GM12878 (cell line): ENCODE data around the gene LAD1.

Source experiments
- CHD2 ChIP-seq: IDR thresholded peaks from 2 replicates; pipeline ENCODE4 v1.6.1; 2011; ENCODE audit warnings: low read depth, low read length, improper control_type of control experiment, borderline replicate concordance
- EZH2 ChIP-seq: IDR thresholded peaks from 2 replicates; pipeline ENCODE4 v1.6.1; 2012; ENCODE audit warnings: low read depth, mild to moderate bottlenecking, control low read depth, inconsistent platforms, low read length, borderline replicate concordance; ENCODE audit not compliant: control insufficient read depth
- FOXK2 ChIP-seq: fragments of 450-650 bp; IDR thresholded peaks from 2 replicates; pipeline ENCODE4 v1.6.1; 2017; ENCODE audit warnings: mild to moderate bottlenecking, moderate library complexity
- MEF2A ChIP-seq: IDR thresholded peaks from 2 replicates; pipeline ENCODE4 v1.6.1; 2011; ENCODE audit warnings: low read depth, mild to moderate bottlenecking, low read length, moderate library complexity; ENCODE audit not compliant: insufficient read depth
- POLR2A ChIP-seq: IDR thresholded peaks from 2 replicates; pipeline ENCODE4 v1.6.1; 2011; ENCODE audit warnings: low read depth, mild to moderate bottlenecking, low read length
- POLR2AphosphoS5 ChIP-seq: IDR thresholded peaks from 2 replicates; pipeline ENCODE4 v1.6.1; 2011; ENCODE audit warnings: mild to moderate bottlenecking, low read length, inconsistent platforms
- POU2F2 ChIP-seq: IDR thresholded peaks from 3 replicates; pipeline ENCODE4 v1.6.1; 2011; ENCODE audit warnings: low read depth, mild to moderate bottlenecking, low read length, borderline replicate concordance
- TF ChIP-seq, protein P1 (sequence below): IDR thresholded peaks from 2 replicates; pipeline ENCODE4 v1.6.1; 2011; ENCODE audit warnings: low read depth, low read length, improper control_type of control experiment, borderline replicate concordance

DNA sequence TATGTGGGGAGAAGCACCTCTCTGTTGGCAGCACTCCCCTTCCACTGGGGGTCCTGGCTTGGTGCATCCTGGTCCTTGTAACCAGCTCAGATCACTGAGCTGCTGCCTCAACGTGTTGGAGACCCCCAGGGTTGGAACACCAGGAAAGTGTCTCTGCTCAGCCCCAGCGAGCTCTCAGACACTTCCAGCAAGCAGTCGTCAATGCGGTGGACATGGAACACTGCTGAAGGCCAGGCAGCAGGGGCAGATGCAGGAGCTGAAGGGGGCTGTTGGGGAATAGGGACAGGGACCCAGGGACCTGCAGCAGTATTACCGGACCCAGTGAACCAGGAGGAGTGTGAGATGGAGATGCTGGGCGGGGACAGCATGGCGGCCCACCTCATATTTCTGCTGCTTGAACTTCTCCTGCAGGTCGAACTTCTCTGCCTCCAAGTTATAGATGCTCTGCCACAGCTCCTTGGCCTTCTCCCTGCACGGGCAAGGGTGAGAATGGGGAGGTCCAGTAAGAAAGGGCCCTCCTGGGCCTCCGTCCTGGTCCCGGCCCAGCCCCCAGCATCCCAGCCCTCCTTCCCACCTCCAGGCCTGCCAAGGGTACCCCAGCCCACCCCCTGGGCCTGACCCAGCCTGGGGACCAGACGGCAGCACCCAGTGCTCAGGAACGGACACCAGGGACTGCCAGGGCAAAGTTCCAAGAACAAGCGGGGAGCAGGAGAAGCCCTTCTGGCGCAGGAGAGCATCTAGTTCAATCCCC lies 38.0 kb downstream of the LAD1 start:
- no peak for TF ChIP-seq POLR2AphosphoS5
- TF ChIP-seq MEF2A = no peak
- no peak for TF ChIP-seq EZH2
- no peak for TF ChIP-seq POLR2A
- no peak for TF ChIP-seq FOXK2
- no peak for TF ChIP-seq CHD2
- no peak for TF ChIP-seq POU2F2
- TF ChIP-seq, protein P1, sequence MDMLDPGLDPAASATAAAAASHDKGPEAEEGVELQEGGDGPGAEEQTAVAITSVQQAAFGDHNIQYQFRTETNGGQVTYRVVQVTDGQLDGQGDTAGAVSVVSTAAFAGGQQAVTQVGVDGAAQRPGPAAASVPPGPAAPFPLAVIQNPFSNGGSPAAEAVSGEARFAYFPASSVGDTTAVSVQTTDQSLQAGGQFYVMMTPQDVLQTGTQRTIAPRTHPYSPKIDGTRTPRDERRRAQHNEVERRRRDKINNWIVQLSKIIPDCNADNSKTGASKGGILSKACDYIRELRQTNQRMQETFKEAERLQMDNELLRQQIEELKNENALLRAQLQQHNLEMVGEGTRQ = no peak
